ENCODE results near the gene TTC23L. TPM values are rescaled to one million over a fixed set of nuclear protein-coding genes. Genes with fewer than 3 reads are reported as not detected.

The TTC23L gene
- total RNA-seq, 4 donors from 2014 or later: 0.45 to 7.1 (median 0.75) TPM

DNA sequence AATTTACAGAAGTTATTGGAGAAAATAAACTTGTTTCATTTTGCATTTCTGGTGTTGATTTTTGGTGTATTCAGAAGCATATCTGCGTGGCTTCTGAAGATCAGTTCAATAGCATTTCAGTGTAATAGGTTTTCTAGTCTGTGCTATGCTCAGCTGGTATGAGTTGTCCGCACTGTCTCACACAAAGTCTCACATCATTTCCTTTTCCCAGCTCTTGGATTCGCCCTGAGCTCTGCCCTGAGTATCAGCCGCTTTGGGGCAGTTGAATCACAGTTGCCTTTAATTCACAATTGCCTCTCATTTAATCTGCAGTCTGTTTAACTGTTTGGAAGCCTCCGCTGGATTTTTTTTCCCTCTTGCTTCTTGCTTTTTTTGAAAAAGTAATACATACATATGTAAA is 6.4 kb upstream of the TTC23L start:
- no peaks in the 10 kb centered on the region for H3K4me1 ChIP-seq
- H3K9me3 ChIP-seq: no peaks in the 10 kb centered on the region
- H3K36me3 ChIP-seq: peaks cover 0 to 6% of the 10 kb centered on the region in 2 donors
- no peak for TF ChIP-seq POLR2A (IDR thresholded peaks at IDR 0.05)
- TF ChIP-seq CTCF (IDR thresholded peaks at IDR 0.05): no peak
- intact Hi-C loops (cut with DNase I): loop anchor here (10.0 kb wide), 1 partner anchor 308 kb away; no protein-coding TSS in a partner anchor
- no peak overlapping the region for H3K4me3 ChIP-seq (replicated peaks in 1 of 3)
- no peak overlapping the region for H3K27ac ChIP-seq
- 91 to 93% methylated on average over 5 of the region's 5 CpGs for WGBS, 2 donors
- no peak for DNase-seq
- H3K27me3 ChIP-seq: no peaks in the 10 kb centered on the region

DNA sequence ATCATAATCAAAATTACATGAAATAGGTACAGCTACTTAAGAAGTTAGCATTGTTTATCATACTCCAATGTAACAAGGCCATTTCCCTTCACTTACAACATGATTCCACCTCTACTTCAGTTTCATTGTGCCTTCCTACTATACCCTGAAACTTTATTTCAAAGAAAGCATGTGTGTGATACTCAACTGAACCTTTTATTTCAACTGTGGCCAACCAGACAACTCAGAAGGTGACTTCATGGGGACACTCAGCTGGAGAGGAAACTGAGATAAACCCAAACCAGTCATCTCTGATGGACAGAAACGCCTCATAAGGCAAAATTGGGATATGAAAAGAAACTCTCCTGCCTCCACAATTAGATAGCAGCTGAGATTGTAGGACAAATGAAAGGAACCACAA is 5.9 kb upstream of the TTC23L start:
- Histone ChIP-seq H3K27ac (no peak overlapping the region), H3K36me3 (peaks cover 0 to 6% of the 10 kb centered on the region in 2 donors), H3K4me3 (replicated peaks in 1 of 3) (no peak overlapping the region), H3K4me1 (no peaks in the 10 kb centered on the region), H3K9me3 (no peaks in the 10 kb centered on the region), H3K27me3 (no peaks in the 10 kb centered on the region)
- TF ChIP-seq CTCF (IDR thresholded peaks at IDR 0.05) (no peak), POLR2A (IDR thresholded peaks at IDR 0.05) (no peak)
- 90 to 92% methylated on average over 1 of the region's 1 CpG for WGBS, 2 donors
- intact Hi-C loops (cut with DNase I): loop anchor here (10.0 kb wide), 1 partner anchor 308 kb away; no protein-coding TSS in a partner anchor
- no peak for DNase-seq

GRCh38 chr5:34833976-34834793 is 4.8 kb upstream of the TTC23L start:
- WGBS, 2 donors: 84 to 87% methylated on average over 9 of the region's 9 CpGs
- H3K36me3 ChIP-seq: peaks cover 0 to 6% of the 10 kb centered on the region in 2 donors
- no peak for DNase-seq
- H3K27ac ChIP-seq: no peak overlapping the region
- no peaks in the 10 kb centered on the region for H3K27me3 ChIP-seq
- H3K4me3 ChIP-seq (replicated peaks in 1 of 3): no peak overlapping the region
- intact Hi-C loops (cut with DNase I): loop anchor here (10.0 kb wide), 1 partner anchor 309 kb away; no protein-coding TSS in a partner anchor
- H3K4me1 ChIP-seq: peaks cover 0 to 5% of the 10 kb centered on the region in 2 donors
- no peaks in the 10 kb centered on the region for H3K9me3 ChIP-seq
- no peak for TF ChIP-seq POLR2A (IDR thresholded peaks at IDR 0.05)
- no peak for TF ChIP-seq CTCF (IDR thresholded peaks at IDR 0.05)

GRCh38 chr5:34834794-34835089 is 4.2 kb upstream of the TTC23L start:
- Histone ChIP-seq H3K4me3 (replicated peaks in 1 of 3) (no peak overlapping the region), H3K4me1 (peaks cover 0 to 5% of the 10 kb centered on the region in 2 donors), H3K9me3 (no peaks in the 10 kb centered on the region), H3K36me3 (peaks cover 0 to 6% of the 10 kb centered on the region in 2 donors), H3K27ac (no peak overlapping the region), H3K27me3 (no peaks in the 10 kb centered on the region)
- no peak for DNase-seq
- 58 to 81% methylated on average over 1 of the region's 1 CpG for WGBS, 2 donors
- TF ChIP-seq CTCF (IDR thresholded peaks at IDR 0.05): no peak
- TF ChIP-seq POLR2A (IDR thresholded peaks at IDR 0.05): no peak
- intact Hi-C loops (cut with DNase I): loop anchor here (10.0 kb wide), 1 partner anchor 310 kb away; no protein-coding TSS in a partner anchor

- H3K4me3 ChIP-seq (replicated peaks in 1 of 3): no peak overlapping the region
- intact Hi-C loops (cut with DNase I): loop anchor here (10.0 kb wide), 1 partner anchor 311 kb away; no protein-coding TSS in a partner anchor
- peaks cover 0 to 5% of the 10 kb centered on the region in 2 donors for H3K4me1 ChIP-seq
- no peaks in the 10 kb centered on the region for H3K27me3 ChIP-seq
- no peaks in the 10 kb centered on the region for H3K36me3 ChIP-seq
- no peak for DNase-seq
- no peak overlapping the region for H3K27ac ChIP-seq
- 94 to 95% methylated on average over 3 of the region's 3 CpGs for WGBS, 2 donors
- TF ChIP-seq CTCF (IDR thresholded peaks at IDR 0.05) (no peak), POLR2A (IDR thresholded peaks at IDR 0.05) (no peak)
- H3K9me3 ChIP-seq: no peaks in the 10 kb centered on the region
Observed at GRCh38 chr5:34835664-34836063, 3.3 kb upstream of the TTC23L start.

All from thyroid gland (tissue), 4 donors.